Measurements from ENCODE around the gene SNX1.

The SNX1 gene

GRCh38 chr15:64067564-64068030 is 28.2 kb upstream of the SNX1 start:
- Histone ChIP-seq H3K4me3 (ENCODE audit: low read depth, low read length) (no peak overlapping the region), H3K27ac (ENCODE audit: extremely low read depth, low read depth, low read length) (no peak overlapping the region), H3K9me3 (ENCODE audit: control insufficient read depth, insufficient read depth, low read depth, low read length) (no peaks in the 10 kb centered on the region), H3K36me3 (ENCODE audit: control insufficient read depth in 2 of 2, insufficient read depth in 1 of 2, low read length in 2 of 2) (peaks cover 0 to 11% of the 10 kb centered on the region in 2 experiments; a peak in 1 of 3 replicates), H3K4me1 (ENCODE audit: control insufficient read depth, insufficient read depth, low read length) (no peaks in the 10 kb centered on the region)
- CTCF ChIA-PET: interaction anchor here (0.6 to 5.2 kb wide), 26 partner anchors 9 to 599 kb away, joined by 3 to 60 read pairs (median 4); partner anchors contain the start of gene DAPK2
- POLR2A ChIA-PET: no interaction called here
- no peak for TF ChIP-seq ZNF843 (tag by site-specific recombination; IDR thresholded peaks at IDR 0.05)
- no peak for TF ChIP-seq ZNF341 (tag by site-specific recombination; IDR thresholded peaks at IDR 0.05; ENCODE audit: low read depth)
- no peak for TF ChIP-seq AEBP2 (tag by site-specific recombination; IDR thresholded peaks at IDR 0.05; ENCODE audit: borderline replicate concordance)
- no peak for TF ChIP-seq BCL11A (tag by site-specific recombination; IDR thresholded peaks at IDR 0.05; ENCODE audit: low read depth)
- no peak for TF ChIP-seq ZBTB11 (tag by site-specific recombination; conservative IDR thresholded peaks at IDR 0.05; ENCODE audit: low read depth)
- TF ChIP-seq WT1 (tag by site-specific recombination; IDR thresholded peaks at IDR 0.05): no peak
- TF ChIP-seq ZNF664 (tag by site-specific recombination; IDR thresholded peaks at IDR 0.05): no peak
- TF ChIP-seq SP7 (tag by site-specific recombination; IDR thresholded peaks at IDR 0.05): no peak
- peak; percentile 77 for TF ChIP-seq ZNF654 (tag by site-specific recombination; IDR thresholded peaks at IDR 0.05; ENCODE audit: low read depth)
- TF ChIP-seq ZEB2 (tag by site-specific recombination; IDR thresholded peaks at IDR 0.05): no peak
- no peak for TF ChIP-seq PBX3 (CRISPR knock-in tag; IDR thresholded peaks at IDR 0.05)
- TF ChIP-seq ZNF530 (tag by site-specific recombination; IDR thresholded peaks at IDR 0.05; ENCODE audit: low read depth): no peak
- no peak for TF ChIP-seq ZNF138 (tag by site-specific recombination; IDR thresholded peaks at IDR 0.05; ENCODE audit: borderline replicate concordance)
- no peak for TF ChIP-seq ZNF658 (tag by site-specific recombination; IDR thresholded peaks at IDR 0.05)
- no peak for TF ChIP-seq ZBTB7A (tag by site-specific recombination; IDR thresholded peaks at IDR 0.05; ENCODE audit: low read depth)
- TF ChIP-seq ZNF660 (tag by site-specific recombination; IDR thresholded peaks at IDR 0.05): 0 out of 2 replicates have a peak, but pooled peaks have one; percentile 15
- TF ChIP-seq ZNF121 (tag by site-specific recombination; IDR thresholded peaks at IDR 0.05): no peak
- no peak for TF ChIP-seq EGR2 (tag by site-specific recombination; IDR thresholded peaks at IDR 0.05; ENCODE audit: low read depth)
- TF ChIP-seq SETDB1 (IDR thresholded peaks at IDR 0.05; ENCODE audit: insufficient read length, low read length): no peak
- no peak for TF ChIP-seq ZNF645 (tag by site-specific recombination; IDR thresholded peaks at IDR 0.05)
- no peak for TF ChIP-seq ZNF555 (tag by site-specific recombination; conservative IDR thresholded peaks at IDR 0.05)
- TF ChIP-seq ZNF248 (tag by site-specific recombination; IDR thresholded peaks at IDR 0.05): no peak
- TF ChIP-seq CTCF (tag by site-specific recombination; IDR thresholded peaks at IDR 0.05): peak; percentile 44; the same call in 1 of the 2 replicates
- no peak for TF ChIP-seq ZNF366 (tag by site-specific recombination; conservative IDR thresholded peaks at IDR 0.05)
- no peak for TF ChIP-seq REST (tag by site-specific recombination; IDR thresholded peaks at IDR 0.05)
- no peak for TF ChIP-seq ZNF114 (tag by site-specific recombination; IDR thresholded peaks at IDR 0.05)

All from HEK293 (cell line).